Inflammatory macrophage treated with lipopolysaccharide for 4 hours (primary cell): ENCODE measurements around the gene DNAI1.

Experiments used
- DNase-seq: peaks from one replicate; pipeline ENCODE4 v3.0.0-alpha.2; 2020

Gene DNAI1

GRCh38 chr9:34492051-34492450 is 33.4 kb downstream of the DNAI1 start:
- no peak for DNase-seq

DNA sequence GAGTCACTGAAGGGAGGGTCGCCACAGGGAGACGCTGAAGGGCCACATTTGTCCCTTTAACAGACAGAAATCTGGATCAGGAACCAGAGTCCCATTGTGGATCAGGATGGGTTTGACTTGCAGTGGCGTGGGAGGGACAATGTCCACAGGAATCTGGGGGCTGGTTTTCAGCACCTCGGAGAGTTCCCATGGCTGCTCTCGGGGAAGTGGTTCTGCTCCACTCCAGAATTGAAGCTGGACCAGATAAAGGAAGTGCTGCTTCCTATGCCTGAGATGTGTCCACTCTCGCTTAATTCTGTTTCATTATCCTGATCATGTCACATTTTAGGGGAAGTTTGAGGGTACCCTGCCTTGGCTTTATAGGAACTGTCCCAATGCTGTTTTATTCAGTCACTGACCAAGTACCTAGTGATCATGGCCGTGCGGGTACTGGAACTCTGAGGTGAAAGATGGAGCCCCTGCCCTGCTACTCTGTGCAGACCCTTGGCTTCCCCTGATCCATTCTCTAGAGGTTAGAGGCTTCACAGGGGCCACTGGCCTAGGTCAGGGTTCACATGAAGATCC is 35.4 kb downstream of the DNAI1 start:
- peak; percentile 40 for DNase-seq

DNA sequence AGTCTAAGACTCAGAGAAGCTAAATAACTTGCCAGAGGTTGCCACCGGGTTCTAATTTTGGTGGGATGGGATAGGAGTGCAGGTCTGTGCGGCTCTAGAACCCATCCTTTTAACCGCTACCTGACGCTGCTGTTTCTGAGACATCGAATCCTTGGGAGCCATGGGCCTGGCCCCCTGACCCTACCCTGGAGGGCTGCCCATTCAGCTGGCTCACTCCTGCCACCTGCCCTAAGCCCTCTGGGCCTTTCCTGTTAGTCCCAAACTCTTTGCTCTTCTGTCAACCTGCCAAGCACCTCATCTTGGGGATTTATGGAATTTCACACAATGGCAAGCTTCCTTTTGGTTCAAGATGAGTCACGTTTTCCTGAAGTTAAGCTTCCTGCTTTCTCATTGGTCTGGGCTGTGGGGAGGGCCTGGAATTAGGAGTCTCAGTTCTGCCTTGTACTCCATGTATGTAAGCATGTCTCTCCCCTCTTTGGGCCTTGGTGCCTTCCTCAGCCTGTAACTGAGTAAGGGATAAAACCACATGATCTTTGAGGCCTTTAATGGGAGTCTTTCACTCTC is 37.6 kb downstream of the DNAI1 start:
- DNase-seq = no peak

DNA sequence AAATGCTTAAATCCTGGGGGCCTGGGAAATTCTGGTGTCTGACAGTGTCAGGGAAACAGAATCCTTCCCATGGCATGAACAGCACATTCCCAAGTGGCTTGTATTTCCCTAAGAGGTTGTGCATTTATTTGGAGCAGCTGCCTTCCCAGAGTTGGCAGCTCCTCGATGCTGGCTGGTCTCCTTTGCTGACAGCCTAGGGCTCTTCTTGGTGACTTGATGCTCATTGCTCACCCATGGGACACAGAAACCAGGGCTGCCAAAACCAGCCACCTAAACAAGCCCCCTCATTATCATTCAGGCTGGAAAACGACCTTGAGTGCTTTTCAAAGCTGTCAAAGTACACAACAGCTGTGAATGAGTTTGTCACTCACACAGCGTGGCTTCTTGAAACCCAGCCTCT is 39.9 kb downstream of the DNAI1 start:
- no peak for DNase-seq

DNA sequence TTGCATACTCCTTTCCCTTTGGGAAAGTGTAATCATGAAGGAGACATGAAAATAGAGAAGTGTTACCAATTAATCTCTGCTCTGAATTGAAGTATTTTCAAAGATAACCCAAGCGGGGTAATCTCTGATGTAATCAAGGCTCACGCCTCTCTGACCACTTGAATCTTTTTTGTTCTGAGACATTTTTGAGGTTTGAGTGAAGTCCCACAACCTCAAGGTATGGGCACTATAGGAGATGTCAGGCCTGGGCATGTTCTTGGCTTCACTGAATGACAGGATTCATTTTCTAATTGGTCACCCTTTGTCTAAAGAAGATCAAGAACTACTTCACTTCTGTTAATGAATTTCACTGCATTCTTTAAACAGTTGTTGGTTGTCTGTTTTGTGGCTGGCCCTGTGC is 40.5 kb downstream of the DNAI1 start:
- no peak for DNase-seq

DNA sequence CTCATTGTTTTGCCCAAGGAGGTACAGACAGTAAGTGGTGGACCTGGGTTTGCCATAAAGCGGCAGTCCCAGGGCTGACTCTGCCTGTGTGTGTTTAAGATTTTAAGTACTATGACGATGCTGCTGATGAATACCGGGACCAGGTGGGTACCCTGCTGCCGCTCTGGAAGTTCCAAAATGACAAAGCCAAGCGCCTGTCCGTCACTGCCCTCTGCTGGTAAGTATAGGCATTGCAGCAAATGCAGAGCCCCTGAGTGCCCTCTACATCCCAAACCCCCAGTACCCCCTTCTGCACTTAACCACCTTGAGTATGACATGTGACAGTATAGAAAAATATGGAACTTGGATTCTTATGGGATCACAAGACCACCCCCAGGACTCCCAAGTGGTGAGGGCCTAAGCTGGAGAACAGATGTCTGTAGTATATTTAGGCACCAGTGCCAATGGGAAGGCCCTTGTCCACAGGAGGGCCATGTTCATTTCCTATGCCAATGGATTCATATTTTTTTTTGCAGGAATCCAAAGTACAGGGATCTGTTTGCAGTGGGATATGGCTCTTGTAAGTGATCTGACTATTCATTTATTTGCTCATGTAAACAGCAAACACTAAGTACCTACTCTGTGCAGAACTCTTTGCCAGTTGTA is 42.1 kb downstream of the DNAI1 start:
- peak; percentile 46 for DNase-seq

GRCh38 chr9:34501372-34501771 is 42.8 kb downstream of the DNAI1 start:
- no peak for DNase-seq

DNA sequence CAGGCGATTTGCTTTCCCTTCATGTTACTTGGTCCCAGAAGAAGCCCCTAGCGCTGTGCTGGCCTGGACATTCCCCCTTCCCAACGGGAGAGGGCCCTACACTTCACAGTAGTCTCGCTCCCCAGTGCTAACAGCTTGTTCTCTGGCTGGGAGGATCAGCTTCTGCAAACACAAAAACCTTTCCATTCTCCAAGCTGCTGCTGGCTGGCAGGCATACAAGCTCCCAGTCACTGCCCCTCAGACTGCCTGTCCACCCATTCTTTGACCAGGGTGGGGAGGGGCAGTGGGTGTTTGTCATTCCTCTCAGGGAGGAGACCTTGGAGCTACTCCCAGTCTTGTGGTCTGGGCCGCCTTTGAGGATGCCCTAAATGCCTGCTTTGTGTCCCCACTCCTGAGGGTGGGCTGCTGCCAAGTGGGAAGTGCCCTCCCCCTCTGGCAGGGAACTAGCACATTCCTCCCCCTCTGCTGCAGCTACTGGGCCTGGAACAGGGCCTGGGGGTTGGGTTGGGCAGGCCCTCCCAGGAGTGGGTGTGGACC is 43.4 kb downstream of the DNAI1 start:
- DNase-seq = no peak

- DNase-seq = no peak
These were observed 43.9 kb downstream of the DNAI1 start for GRCh38 chr9:34502471-34502870.

DNA sequence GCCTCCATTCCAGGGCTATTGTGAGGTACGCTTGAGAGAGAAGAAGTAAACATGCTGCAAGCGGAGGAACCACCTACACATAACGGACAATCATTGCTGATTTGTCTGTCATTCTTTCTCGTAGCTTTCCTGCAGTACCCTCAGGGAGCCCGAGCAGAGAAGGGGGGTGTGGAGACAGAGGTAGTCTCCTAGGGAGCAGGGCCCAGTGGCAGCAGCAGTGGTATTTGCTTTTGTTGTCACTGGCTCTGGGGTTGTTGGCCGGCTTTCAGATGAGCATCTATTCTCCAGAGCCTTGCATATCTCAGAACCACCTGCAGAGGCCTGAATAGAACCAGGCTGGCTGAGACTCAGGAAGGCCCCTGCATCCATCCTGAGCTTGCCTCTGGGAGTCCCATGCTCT is 44.3 kb downstream of the DNAI1 start:
- DNase-seq = no peak

DNA sequence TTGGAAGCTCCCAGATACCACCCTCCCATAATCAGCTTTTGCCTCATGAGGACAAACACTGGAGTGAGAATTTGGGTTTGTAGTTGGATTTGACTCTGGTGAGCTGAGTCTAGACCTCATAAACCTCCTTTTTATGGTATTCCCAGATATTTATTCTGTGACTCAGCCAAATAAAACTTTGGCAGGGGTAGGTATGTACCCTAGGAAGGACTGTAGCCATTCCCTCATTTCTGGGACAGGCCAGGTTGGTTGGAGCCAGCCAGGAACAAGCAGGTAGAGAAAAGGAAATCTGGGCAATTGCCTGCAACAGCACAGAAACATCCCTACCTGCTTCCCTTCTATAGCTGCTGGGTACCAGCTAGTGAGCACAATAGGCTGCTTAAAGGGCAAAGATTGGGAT is 44.8 kb downstream of the DNAI1 start:
- DNase-seq = no peak

DNA sequence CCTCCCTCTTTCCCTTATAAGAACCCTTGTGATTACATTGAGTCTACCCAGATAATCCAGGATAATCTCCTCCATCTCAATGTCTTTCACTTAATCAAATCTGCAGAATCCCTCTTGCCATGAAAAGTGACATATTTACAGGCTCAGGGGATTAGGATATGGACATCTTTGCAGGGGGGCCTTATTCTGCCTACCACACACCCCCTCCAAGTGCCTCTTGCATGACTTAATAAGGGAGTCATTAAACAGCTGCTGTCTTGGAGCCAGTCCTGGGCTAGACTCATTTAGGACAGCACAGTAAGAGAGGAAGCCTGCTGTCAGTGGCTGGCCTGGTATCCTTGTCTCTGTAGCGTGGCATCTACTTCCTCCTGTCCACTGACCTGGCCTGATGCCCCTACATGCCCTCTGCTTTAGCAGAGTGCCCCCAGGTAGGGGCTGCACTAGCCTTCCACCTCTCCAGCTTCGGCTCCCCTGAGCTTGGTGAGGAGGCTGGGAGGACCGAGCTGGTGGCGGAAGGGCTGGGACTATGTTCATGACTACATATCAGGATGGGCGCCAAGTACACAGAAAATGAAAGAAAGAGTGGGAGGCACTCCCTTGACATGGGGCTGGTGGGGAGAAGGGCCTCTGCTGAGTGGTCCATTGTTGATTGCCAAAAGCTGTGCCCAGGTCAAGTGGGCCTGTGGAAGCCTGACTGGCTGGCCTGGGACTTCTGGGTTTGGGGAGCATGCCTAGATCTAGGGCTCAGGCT is 46.9 kb downstream of the DNAI1 start:
- no peak for DNase-seq

DNA sequence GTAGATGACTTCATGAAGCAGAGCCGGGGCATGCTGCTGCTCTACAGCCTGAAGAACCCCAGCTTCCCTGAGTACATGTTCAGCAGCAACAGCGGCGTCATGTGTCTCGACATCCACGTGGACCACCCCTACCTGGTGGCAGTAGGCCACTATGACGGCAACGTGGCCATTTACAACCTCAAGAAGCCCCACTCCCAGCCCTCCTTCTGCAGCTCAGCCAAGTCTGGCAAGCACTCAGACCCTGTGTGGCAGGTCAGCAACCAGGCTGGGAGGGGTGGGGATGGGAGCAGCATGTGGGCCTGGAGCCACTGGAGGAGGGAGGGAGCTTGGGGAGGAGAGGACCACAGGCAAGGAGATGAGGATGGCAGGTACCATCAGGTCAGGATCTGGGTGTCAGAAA is 48.0 kb downstream of the DNAI1 start:
- no peak for DNase-seq

GRCh38 chr9:34507556-34507955 is 49.0 kb downstream of the DNAI1 start:
- DNase-seq = no peak

GRCh38 chr9:34507966-34508365 is 49.4 kb downstream of the DNAI1 start:
- no peak for DNase-seq

DNA sequence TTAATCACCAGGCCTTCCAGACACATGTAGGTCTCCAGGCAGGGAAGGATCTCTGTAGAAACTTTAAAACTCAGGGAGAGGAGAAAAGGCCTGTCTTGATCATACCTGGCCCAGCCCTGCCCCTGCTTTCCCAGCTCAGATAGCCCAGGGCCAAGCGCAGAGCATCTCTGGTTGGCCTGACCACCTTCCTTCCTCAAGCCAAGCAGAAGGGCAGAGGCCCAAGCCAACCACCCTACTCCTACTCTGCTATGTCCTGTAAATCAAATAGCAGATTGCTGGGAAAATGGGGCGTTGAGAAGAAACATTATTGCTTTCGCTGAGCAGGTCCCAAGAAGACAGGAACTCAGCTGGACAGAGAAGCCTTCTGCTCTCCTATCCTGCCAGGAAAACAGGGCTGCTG is 49.9 kb downstream of the DNAI1 start:
- no peak for DNase-seq

DNA sequence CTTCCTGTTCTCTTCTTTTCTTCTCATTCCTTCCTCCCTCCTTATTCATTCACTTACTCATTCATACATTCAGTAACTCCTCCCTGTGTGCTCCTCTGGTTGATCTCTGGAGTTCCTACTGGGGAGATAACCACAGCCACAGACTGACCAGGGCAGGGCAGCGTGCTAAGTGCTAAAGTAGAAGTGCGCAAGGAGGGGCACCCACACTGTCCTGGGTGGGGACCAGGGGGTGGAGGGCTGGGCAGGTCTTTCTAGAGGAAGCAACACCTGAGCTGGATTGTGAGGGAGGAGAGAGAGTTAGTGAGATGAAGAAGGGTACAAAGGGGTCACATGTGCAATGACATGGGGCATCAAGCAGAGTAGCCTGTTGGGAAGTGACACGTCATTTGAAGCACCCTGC is 50.3 kb downstream of the DNAI1 start:
- no peak for DNase-seq

DNA sequence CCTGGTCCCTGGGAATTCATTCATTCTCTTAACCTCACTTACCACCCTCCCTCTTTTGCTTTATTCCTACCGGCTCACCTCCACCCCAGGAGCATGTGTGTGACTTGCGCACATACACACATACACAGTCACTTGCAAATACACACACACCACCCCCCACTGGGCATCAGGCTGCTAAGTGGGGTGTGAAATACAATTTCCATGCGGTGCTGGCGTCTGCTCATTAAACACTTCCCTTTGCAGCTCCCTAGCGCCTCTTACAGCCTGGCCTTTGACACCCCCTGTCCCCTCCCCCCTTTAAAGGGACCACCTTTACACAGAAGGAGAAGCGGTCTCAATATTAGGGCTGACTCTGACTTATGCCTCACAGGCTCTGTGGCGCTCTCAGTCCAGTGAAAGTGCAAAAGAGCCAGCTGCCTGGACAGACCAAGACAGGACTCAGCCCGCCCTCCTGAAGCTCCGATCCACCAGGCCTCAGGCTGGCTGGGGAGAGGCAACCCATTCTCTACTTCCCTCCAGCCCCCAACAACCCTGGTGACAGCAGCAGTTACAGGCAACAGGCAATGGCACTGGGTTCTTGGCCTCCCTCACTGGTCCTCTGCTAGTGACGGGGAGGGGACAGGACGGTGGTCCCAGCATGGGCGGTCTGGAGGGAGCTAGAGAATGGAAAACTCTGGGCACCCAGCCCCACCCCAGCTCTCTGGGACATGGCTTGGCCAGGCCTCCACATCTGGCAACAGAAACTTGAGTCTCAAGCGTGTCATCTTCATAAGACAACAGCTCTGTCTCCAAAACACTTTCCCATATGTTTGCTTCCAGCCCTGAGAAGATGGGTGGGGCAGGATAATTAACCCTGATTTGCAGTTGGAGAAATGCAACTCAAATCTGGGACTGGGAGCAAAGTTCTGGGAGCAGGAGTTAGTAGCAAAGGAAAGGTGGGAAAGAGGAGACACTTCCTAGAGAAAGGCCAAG is 52.2 kb downstream of the DNAI1 start:
- no peak for DNase-seq

DNA sequence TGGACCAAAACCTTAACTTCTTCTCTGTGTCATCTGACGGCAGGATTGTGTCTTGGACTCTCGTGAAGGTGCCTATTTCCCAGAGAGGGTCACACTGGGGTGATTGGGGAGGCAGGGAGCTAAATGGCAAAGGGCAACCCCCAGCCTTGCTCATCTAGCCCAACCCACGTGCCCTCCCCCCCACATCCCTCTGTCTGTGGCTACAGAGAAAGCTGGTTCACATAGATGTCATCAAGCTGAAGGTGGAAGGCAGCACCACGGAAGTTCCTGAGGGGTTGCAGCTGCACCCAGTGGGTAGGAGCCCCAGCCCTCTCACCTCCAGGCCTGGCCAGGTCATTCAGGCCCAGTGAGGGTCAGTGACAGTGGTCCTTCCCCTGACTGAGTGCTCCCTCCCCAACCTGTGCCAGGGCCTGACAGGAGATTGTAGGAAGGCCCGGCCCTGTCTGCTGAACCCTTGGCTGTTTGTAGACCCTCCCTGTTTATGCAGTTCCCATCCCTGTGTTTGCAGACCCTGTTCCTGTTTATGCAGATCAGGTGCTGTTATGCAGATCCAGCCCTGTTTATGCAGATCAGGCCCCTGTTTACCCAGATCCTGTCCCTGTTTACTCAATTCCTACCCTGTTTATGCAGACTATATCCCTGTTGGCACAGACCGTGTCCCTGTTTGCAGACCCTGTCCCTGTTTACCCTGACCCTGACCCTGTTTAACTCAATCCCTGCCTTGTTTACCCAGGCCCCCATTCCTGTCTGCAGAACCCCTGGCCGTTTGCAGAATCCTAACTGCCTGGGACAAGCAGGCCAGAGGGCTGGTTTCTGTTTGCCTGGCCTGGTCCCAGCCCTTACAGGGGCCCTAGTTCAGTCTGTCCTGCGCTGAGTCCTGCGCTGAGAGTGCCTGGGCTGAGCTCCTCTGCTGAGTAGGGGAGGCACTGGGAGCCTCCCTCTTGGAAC is 53.8 kb downstream of the DNAI1 start:
- DNase-seq = no peak

GRCh38 chr9:34513567-34514214 is 55.1 kb downstream of the DNAI1 start:
- no peak for DNase-seq

DNA sequence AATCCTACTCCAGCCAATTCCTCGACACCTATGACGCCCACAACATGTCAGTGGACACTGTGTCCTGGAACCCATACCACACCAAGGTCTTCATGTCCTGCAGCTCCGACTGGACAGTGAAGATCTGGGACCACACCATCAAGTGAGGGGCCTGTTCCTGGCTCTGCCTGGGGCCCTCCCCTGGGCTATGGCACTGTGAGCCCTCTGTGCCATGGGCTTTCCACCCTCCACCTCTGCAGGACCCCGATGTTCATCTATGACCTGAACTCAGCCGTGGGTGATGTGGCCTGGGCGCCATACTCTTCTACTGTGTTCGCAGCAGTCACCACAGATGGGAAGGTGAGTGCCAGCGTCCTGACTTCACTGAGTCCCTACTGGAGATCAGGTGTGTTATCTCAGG is 55.8 kb downstream of the DNAI1 start:
- DNase-seq = no peak
